ENCODE measurements around the gene TIMM23B. TPM values are rescaled to one million over a fixed set of nuclear protein-coding genes. Genes with fewer than 3 reads are reported as not detected.
"Not testable (repeated sequence)": the region's sequence is repeated elsewhere in the genome, so short reads cannot be mapped to it uniquely, and the experiment has no call there.

Gene TIMM23B, protein sequence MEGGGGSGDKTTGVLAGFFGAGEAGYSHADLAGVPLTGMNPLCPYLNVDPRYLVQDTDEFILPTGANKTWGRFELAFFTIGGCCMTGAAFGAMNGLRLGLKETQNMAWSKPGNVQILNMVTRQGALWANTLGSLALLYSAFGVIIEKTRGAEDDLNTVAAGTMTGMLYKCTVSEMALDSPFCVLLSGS
- polyA plus RNA-seq (2013, experiment 1 of 4): 19.1 TPM
- polyA plus RNA-seq (2013, experiment 2 of 4): 21.3 TPM
- polyA plus RNA-seq (2013, experiment 3 of 4): 14.1 TPM
- 14.5 TPM for polyA plus RNA-seq (2013, experiment 4 of 4)

- not testable (repeated sequence) for H3K4me1 ChIP-seq (ENCODE audit: control insufficient read depth, insufficient read depth, low read length); H3K36me3 ChIP-seq (ENCODE audit: control insufficient read depth, insufficient read depth, low read length); H3K9me3 ChIP-seq (ENCODE audit: control insufficient read depth, low read length); H3K27me3 ChIP-seq (ENCODE audit: control insufficient read depth, insufficient read depth, low read length, poor library complexity, severe bottlenecking)
- Histone ChIP-seq H3K4me3 (ENCODE audit: insufficient read depth, low read depth, low read length) (peak within 1 kb of the TSS; percentile 75), H3K27ac (ENCODE audit: insufficient read depth, low read depth, low read length, poor library complexity, severe bottlenecking) (peak within 1 kb of the TSS; percentile 44)
- 0% methylated on average over 81 of the region's 81 CpGs for WGBS, 2 experiments
Observed at GRCh38 chr10:49941447-49942338, at the start of gene TIMM23B, which contains the start of gene PARG. TIMM23B (plus strand) TSS chr10:49942053; CDS start chr10:49942195, 142 bp downstream. PARG (minus strand) TSS chr10:49942027; CDS start chr10:49941725, 302 bp downstream.

GRCh38 chr10:49899999-49900398, 41.9 kb upstream of the TIMM23B start:
- not testable (repeated sequence) for H3K4me3 ChIP-seq (ENCODE audit: insufficient read depth, low read depth, low read length); H3K27ac ChIP-seq (ENCODE audit: insufficient read depth, low read depth, low read length, poor library complexity, severe bottlenecking); H3K36me3 ChIP-seq (ENCODE audit: control insufficient read depth, insufficient read depth, low read length); H3K9me3 ChIP-seq (ENCODE audit: control insufficient read depth, low read length); H3K27me3 ChIP-seq (ENCODE audit: control insufficient read depth, insufficient read depth, low read length, poor library complexity, severe bottlenecking); H3K4me1 ChIP-seq (ENCODE audit: control insufficient read depth, insufficient read depth, low read length)
- no CpG with 5 or more reads among the region's 2 CpGs for WGBS, 2 experiments

DNA sequence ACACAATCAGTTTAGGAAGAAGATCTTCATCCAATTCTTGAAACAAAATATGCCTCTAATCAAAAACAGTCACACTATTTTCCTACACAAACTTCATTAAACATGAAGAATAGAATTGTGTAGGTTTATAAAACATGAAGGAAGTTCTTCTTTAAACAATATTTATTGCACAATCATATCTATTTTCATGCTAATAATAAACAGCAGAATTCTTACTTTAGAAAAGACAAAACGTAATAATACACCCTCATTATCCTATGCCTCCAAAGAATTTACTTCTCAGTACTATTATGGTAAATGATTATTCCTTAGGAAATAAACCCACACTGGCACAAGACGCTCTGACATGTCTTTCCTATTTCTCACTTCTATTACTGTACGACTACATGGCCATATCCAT, 41.4 kb upstream of the TIMM23B start:
- not testable (repeated sequence) for H3K36me3 ChIP-seq (ENCODE audit: control insufficient read depth, insufficient read depth, low read length); H3K4me1 ChIP-seq (ENCODE audit: control insufficient read depth, insufficient read depth, low read length); H3K4me3 ChIP-seq (ENCODE audit: insufficient read depth, low read depth, low read length); H3K27ac ChIP-seq (ENCODE audit: insufficient read depth, low read depth, low read length, poor library complexity, severe bottlenecking); H3K27me3 ChIP-seq (ENCODE audit: control insufficient read depth, insufficient read depth, low read length, poor library complexity, severe bottlenecking); H3K9me3 ChIP-seq (ENCODE audit: control insufficient read depth, low read length)
- no CpG with 5 or more reads among the region's 3 CpGs for WGBS, 2 experiments

DNA sequence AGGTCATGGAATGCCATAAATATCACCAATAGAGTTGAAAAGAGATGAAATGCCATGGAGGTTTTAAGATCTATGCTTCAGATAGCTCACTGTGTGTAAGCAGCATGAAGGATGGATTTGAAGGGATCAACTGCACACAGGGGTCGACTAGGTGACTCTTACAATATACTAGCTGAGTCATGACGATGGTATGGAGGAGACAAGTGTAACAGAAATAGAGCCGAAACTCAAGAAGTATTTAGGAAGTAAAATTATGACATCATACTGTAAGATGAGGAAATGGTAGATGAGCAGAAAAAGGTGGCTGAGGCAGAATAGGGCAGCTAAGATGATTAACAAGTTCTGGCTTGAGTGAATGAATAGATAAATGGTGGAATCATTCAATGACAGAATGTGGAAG, 38.0 kb upstream of the TIMM23B start:
- H3K27ac ChIP-seq (ENCODE audit: insufficient read depth, low read depth, low read length, poor library complexity, severe bottlenecking); H3K9me3 ChIP-seq (ENCODE audit: control insufficient read depth, low read length); H3K4me1 ChIP-seq (ENCODE audit: control insufficient read depth, insufficient read depth, low read length); H3K4me3 ChIP-seq (ENCODE audit: insufficient read depth, low read depth, low read length); H3K36me3 ChIP-seq (ENCODE audit: control insufficient read depth, insufficient read depth, low read length); H3K27me3 ChIP-seq (ENCODE audit: control insufficient read depth, insufficient read depth, low read length, poor library complexity, severe bottlenecking): not testable (repeated sequence)
- 80 to 100% methylated on average over 2 of the region's 3 CpGs for WGBS, 2 experiments

DNA sequence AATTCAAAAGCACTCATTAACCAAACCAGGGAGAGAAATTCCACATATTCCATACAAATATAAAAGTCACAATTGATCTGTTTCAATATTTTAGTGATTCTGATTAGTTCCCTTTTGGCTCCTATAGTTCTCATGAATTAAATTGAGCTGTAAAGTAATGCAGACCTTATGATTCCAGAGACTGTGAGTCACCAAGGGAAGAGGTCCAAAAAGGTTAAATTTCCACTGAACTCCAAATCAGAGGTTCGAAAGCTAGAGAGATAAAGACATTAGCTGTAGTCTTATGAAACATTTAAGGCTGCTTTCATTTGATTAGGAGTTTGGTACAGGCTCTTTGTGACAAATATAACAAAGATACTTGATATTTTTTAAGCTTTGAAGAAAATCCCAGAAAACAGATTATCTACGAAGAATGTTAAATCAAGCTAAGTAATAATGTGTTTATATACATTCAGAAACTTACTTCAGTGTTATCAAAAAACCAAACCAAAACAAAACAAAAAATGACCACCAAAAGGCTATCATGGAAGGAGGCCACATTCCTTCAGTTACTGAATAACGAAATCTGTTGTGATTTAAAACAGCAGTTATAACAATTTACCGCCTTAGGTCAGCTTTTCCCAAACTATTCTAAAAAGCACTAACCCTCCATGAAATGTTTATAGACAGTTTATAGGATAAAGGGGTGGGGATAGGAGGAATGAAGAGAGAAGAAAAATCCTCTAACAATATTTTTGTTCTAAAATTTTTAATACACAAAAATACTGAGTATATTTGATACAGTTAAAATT, 33.4 kb upstream of the TIMM23B start:
- H3K4me1 ChIP-seq (ENCODE audit: control insufficient read depth, insufficient read depth, low read length); H3K9me3 ChIP-seq (ENCODE audit: control insufficient read depth, low read length); H3K27ac ChIP-seq (ENCODE audit: insufficient read depth, low read depth, low read length, poor library complexity, severe bottlenecking); H3K27me3 ChIP-seq (ENCODE audit: control insufficient read depth, insufficient read depth, low read length, poor library complexity, severe bottlenecking); H3K4me3 ChIP-seq (ENCODE audit: insufficient read depth, low read depth, low read length); H3K36me3 ChIP-seq (ENCODE audit: control insufficient read depth, insufficient read depth, low read length): not testable (repeated sequence)
- WGBS, 2 experiments: 100% methylated on average over 1 to 2 of the region's 4 CpGs

DNA sequence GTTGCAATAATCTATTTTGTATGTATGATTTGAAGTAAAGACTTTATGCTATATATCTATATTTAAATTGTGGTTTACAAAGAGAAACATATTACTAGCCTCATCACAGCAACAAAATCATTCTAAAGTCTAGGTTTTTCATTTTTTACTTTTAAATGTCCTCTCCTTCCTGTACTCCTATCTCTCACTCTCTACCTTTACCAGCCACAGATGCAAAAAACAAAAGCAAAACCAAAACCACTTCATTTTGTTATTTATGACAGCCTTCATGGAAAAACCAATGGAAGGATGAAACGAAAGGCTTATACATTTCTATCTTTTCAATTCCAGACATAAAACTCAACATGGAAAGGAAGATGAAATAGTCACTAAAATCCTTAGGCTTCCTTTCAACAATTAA, 31.6 kb upstream of the TIMM23B start:
- no CpG with 5 or more reads among the region's 1 CpG for WGBS, 2 experiments
- not testable (repeated sequence) for H3K4me3 ChIP-seq (ENCODE audit: insufficient read depth, low read depth, low read length); H3K4me1 ChIP-seq (ENCODE audit: control insufficient read depth, insufficient read depth, low read length); H3K27me3 ChIP-seq (ENCODE audit: control insufficient read depth, insufficient read depth, low read length, poor library complexity, severe bottlenecking); H3K9me3 ChIP-seq (ENCODE audit: control insufficient read depth, low read length); H3K27ac ChIP-seq (ENCODE audit: insufficient read depth, low read depth, low read length, poor library complexity, severe bottlenecking); H3K36me3 ChIP-seq (ENCODE audit: control insufficient read depth, insufficient read depth, low read length)

GRCh38 chr10:49916451-49916850, 25.4 kb upstream of the TIMM23B start:
- not testable (repeated sequence) for H3K36me3 ChIP-seq (ENCODE audit: control insufficient read depth, insufficient read depth, low read length); H3K4me1 ChIP-seq (ENCODE audit: control insufficient read depth, insufficient read depth, low read length); H3K9me3 ChIP-seq (ENCODE audit: control insufficient read depth, low read length); H3K27me3 ChIP-seq (ENCODE audit: control insufficient read depth, insufficient read depth, low read length, poor library complexity, severe bottlenecking); H3K4me3 ChIP-seq (ENCODE audit: insufficient read depth, low read depth, low read length); H3K27ac ChIP-seq (ENCODE audit: insufficient read depth, low read depth, low read length, poor library complexity, severe bottlenecking)

GRCh38 chr10:49917927-49918326, 23.9 kb upstream of the TIMM23B start:
- H3K9me3 ChIP-seq (ENCODE audit: control insufficient read depth, low read length); H3K36me3 ChIP-seq (ENCODE audit: control insufficient read depth, insufficient read depth, low read length); H3K27ac ChIP-seq (ENCODE audit: insufficient read depth, low read depth, low read length, poor library complexity, severe bottlenecking); H3K4me3 ChIP-seq (ENCODE audit: insufficient read depth, low read depth, low read length); H3K4me1 ChIP-seq (ENCODE audit: control insufficient read depth, insufficient read depth, low read length); H3K27me3 ChIP-seq (ENCODE audit: control insufficient read depth, insufficient read depth, low read length, poor library complexity, severe bottlenecking): not testable (repeated sequence)

- 42 to 61% methylated on average over 2 to 4 of the region's 4 CpGs for WGBS, 2 experiments
- H3K27me3 ChIP-seq (ENCODE audit: control insufficient read depth, insufficient read depth, low read length, poor library complexity, severe bottlenecking); H3K9me3 ChIP-seq (ENCODE audit: control insufficient read depth, low read length); H3K36me3 ChIP-seq (ENCODE audit: control insufficient read depth, insufficient read depth, low read length); H3K4me3 ChIP-seq (ENCODE audit: insufficient read depth, low read depth, low read length); H3K27ac ChIP-seq (ENCODE audit: insufficient read depth, low read depth, low read length, poor library complexity, severe bottlenecking); H3K4me1 ChIP-seq (ENCODE audit: control insufficient read depth, insufficient read depth, low read length): not testable (repeated sequence)
Observed at GRCh38 chr10:49922041-49922440, 19.8 kb upstream of the TIMM23B start.

- WGBS, 2 experiments: 67 to 94% methylated on average over 2 of the region's 4 CpGs
- H3K27ac ChIP-seq (ENCODE audit: insufficient read depth, low read depth, low read length, poor library complexity, severe bottlenecking); H3K9me3 ChIP-seq (ENCODE audit: control insufficient read depth, low read length); H3K4me1 ChIP-seq (ENCODE audit: control insufficient read depth, insufficient read depth, low read length); H3K36me3 ChIP-seq (ENCODE audit: control insufficient read depth, insufficient read depth, low read length); H3K27me3 ChIP-seq (ENCODE audit: control insufficient read depth, insufficient read depth, low read length, poor library complexity, severe bottlenecking); H3K4me3 ChIP-seq (ENCODE audit: insufficient read depth, low read depth, low read length): not testable (repeated sequence)
Observed at GRCh38 chr10:49923572-49923971, 18.3 kb upstream of the TIMM23B start.

All from ectodermal cell (in vitro differentiated cells).